NCI-H1694 (cell line): ENCODE data around the gene TTYH1.

Experiments used
- DNase-seq: peaks from one replicate; lab custom pipeline; 2025; lab: John Stamatoyannopoulos, UW

TTYH1 gene

GRCh38 chr19:54424201-54424600 lies 8.9 kb downstream of the TTYH1 start:
- no peak for DNase-seq

GRCh38 chr19:54424660-54425381 lies 9.6 kb downstream of the TTYH1 start:
- DNase-seq: no peak

GRCh38 chr19:54425382-54425723 lies 10.1 kb downstream of the TTYH1 start:
- no peak for DNase-seq

GRCh38 chr19:54426291-54426931 lies 11.1 kb downstream of the TTYH1 start:
- DNase-seq: no peak

GRCh38 chr19:54427586-54427985 lies 12.3 kb downstream of the TTYH1 start:
- no peak for DNase-seq

- DNase-seq: no peak
Measured at GRCh38 chr19:54428323-54429175, 13.3 kb downstream of the TTYH1 start.

- no peak for DNase-seq
Measured at GRCh38 chr19:54429176-54429495, 13.9 kb downstream of the TTYH1 start.

GRCh38 chr19:54429545-54430227 lies 14.4 kb downstream of the TTYH1 start:
- DNase-seq: no peak

GRCh38 chr19:54430306-54431254 lies 15.3 kb downstream of the TTYH1 start:
- no peak for DNase-seq

GRCh38 chr19:54431255-54431838 lies 16.1 kb downstream of the TTYH1 start:
- DNase-seq: no peak

GRCh38 chr19:54432144-54432738 lies 17.0 kb downstream of the TTYH1 start:
- DNase-seq: no peak

GRCh38 chr19:54433697-54434096 lies 18.4 kb downstream of the TTYH1 start:
- DNase-seq: no peak

- DNase-seq: no peak
Measured at GRCh38 chr19:54434112-54434872, 19.0 kb downstream of the TTYH1 start.

- no peak for DNase-seq
Measured at GRCh38 chr19:54434873-54435214, 19.6 kb downstream of the TTYH1 start.

GRCh38 chr19:54435551-54436016 lies 20.3 kb downstream of the TTYH1 start:
- no peak for DNase-seq

GRCh38 chr19:54436031-54436523 lies 20.8 kb downstream of the TTYH1 start:
- no peak for DNase-seq

GRCh38 chr19:54436628-54437252 lies 21.5 kb downstream of the TTYH1 start:
- DNase-seq: no peak

- peak; percentile 7 for DNase-seq
Measured at GRCh38 chr19:54439174-54439851, 24.0 kb downstream of the TTYH1 start.

- no peak for DNase-seq
Measured at GRCh38 chr19:54440641-54441040, 25.4 kb downstream of the TTYH1 start.
